Measurements from ENCODE around the gene MYBPC3.

- TF ChIP-seq CTCF (IDR thresholded peaks at IDR 0.05; ENCODE audit: extremely low read depth in 1 of 2, insufficient read depth in 1 of 2, low read depth in 1 of 2, low read length in 2 of 2) (no peak), POLR2A (IDR thresholded peaks at IDR 0.05; ENCODE audit: low read depth, low read length) (no peak), EZH2 (IDR thresholded peaks at IDR 0.05; ENCODE audit: borderline replicate concordance, low read depth, low read length, severe bottlenecking) (no peak), POLR2AphosphoS5 (IDR thresholded peaks at IDR 0.05; ENCODE audit: insufficient read depth, low read depth, low read length) (no peak), GATA2 (IDR thresholded peaks at IDR 0.05; ENCODE audit: insufficient read depth, insufficient read length, low read depth, low read length) (no peak)
- TF ChIP-seq, protein P1, sequence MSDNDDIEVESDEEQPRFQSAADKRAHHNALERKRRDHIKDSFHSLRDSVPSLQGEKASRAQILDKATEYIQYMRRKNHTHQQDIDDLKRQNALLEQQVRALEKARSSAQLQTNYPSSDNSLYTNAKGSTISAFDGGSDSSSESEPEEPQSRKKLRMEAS (IDR thresholded peaks at IDR 0.05; ENCODE audit: insufficient read depth, insufficient read length), result no peak
Observed at GRCh38 chr11:47296045-47296444, 56.5 kb downstream of the MYBPC3 start.

Data from endothelial cell of umbilical vein (primary cell).